T47D (cell line): ENCODE data around the gene SHISAL1.

Experiments used
- DNase-seq, 2 experiments: peaks; one replicate each; pipeline versions ENCODE4 v3.0.0 to v3.0.0-alpha.2; 2011 to 2012; ENCODE audit warnings: low read depth in 1 of 2, low spot score in 1 of 2
- JUND ChIP-seq: IDR thresholded peaks from 2 replicates; pipeline ENCODE4 v1.6.1; 2012; ENCODE audit warnings: low read depth
- in situ Hi-C: cut with HindIII; loops from 2 replicates; pipeline ENCODE4 v1.10.0; 2016; ENCODE audit warnings: low sequenced_read_pairs, low pct_unique_long_range_greater_than_20kb

The SHISAL1 gene

DNA sequence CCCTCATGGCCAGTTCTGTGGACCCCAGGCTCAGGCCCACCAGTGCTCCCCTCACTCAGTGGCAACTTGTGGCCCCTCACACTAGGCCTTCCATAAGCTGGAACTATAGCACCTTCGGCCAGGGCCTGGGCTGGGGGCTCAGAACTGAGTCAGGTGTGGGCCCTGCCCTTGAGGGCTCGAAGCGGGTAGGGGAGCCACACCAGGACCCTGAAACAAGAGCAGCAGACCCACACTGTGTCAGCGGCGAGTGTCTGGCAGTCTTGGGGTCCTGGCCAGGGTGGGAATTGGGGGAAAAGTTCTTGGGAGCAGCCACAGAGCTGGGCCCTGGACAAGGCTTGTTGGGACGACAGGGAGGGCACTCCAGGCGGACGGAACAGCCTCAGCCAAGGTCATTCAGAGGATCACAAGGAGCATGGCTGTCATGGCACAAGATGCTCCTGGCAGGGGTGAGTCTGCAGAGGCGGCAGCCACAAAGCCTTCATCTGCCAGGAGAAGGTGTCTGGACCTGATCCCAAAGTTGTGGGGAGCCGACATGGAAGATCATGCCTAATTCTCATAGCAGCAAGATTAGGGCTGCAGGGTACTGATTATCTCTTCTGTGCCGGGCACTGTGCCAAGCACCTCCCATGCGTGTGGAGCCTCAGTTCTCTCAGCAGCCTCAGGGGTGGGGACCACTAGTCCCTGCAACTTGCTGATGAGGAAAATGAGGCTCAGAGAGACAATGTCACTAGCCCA, 50.7 kb downstream of the SHISAL1 start:
- TF ChIP-seq JUND: no peak
- no peak for DNase-seq
- in situ Hi-C loops: no loop called here

DNA sequence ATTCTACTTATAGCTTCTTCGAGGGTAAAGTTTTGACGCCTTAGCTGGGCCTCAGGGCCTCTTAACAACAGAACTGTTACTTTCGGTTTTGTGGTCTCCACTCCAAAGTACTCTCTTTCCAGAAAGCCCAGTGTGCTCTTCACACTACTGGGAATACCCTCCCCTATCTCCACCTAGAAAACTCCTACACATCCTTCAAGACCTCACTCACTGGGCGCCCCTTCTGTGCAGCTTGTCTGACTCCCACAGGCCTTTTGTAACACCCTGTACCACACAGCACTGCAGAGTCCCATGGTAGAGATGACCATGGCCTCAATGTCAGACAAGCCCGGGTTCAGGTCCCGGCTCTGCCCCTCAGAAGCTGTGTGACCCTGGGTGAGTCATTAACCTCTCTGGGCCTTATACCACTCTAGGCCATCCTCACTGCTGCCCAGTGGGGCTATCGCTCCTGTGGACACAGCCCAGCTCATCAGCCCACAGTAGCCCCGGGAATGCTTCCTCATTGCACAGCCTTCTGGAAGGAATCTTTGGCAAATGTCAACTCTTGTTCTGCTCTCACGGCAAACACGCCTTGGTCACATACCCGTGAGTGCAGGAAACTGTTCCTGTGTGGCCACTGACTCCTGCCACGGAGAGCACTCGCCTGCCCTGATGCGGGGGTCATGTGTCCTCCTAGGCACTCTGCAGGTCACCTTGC, 51.4 kb downstream of the SHISAL1 start:
- in situ Hi-C loops: no loop called here
- DNase-seq: no peak
- TF ChIP-seq JUND: no peak

DNA sequence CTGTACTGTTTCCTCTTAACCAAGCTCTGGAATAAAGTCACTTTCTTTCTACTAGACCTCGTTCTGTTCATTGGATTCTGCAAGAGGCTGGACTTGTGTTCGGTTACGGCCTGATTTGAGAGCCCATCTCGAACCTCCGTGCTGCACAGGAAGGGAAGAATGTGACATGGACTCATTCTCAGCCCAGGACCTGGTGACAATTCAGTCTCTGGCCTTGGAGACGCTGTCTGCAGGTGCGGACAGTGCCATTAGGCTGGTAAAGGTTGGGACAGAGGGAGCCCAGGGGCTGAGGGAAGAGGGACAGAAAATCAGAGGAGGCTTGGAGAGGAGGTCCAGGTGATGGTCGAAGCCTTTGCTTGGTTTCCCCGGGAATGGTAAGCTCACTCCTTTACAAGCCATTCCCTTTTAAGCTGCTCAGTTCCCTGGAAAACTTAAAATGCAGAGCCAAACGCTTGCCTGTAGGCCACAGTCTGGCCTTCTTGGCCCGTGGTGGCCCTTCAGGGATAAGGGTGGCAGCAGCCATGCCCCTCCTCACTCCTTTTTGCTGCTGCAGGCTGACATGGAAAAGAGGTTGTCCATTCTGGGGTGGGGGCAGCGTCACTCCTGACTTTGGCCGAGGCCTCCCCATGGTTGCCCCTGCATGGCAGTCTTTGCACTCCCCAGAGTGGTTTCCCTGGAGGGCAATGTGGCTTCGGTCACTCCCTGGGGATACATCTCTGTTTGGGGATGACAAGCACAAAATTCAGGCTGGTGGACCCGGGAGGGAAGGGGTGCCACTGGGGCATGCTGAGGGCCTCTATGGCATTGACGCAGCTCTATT, 52.3 kb downstream of the SHISAL1 start:
- in situ Hi-C loops: no loop called here
- TF ChIP-seq JUND: no peak
- DNase-seq: no peak

DNA sequence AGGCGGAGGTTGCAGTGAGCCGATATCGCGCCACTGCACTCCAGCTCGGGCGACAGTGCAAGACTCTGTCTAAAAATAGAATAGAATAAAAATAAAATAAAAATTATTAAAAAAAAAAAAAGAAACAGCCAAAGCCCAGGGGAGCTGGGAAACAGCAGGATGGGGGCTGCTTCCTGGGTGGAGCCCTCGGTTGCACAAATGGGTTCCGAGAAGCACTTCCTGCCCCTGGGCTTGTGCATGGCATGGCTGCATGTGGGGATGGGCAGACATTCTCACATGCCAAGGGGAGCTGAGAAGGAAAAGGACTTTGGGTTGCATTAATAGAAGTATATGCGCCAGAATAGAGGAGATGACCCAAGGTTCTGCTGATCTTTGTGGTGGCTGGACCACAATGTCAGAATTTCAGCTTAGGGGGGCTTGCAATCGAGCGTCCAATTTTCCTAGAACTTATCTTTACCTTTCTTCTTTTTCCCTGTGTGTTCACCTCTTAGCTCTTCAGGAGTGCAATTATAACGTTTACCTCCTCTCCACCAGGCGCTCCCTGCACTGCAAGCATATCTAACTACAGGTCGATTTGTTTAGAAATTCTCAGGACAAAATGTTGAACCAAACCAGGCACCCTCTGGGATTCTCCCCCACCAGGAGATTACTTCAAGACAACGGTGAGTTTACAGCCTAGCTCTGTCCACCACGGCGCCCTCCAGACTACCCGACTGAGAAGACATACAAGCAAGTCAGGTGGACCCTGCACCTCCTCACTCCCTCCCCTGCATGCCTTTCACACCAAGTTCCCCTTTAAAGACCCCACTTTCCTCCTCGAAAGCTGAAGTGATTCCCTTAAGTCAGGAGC, 53.2 kb downstream of the SHISAL1 start:
- TF ChIP-seq JUND: no peak
- DNase-seq: no peak
- in situ Hi-C loops: no loop called here

DNA sequence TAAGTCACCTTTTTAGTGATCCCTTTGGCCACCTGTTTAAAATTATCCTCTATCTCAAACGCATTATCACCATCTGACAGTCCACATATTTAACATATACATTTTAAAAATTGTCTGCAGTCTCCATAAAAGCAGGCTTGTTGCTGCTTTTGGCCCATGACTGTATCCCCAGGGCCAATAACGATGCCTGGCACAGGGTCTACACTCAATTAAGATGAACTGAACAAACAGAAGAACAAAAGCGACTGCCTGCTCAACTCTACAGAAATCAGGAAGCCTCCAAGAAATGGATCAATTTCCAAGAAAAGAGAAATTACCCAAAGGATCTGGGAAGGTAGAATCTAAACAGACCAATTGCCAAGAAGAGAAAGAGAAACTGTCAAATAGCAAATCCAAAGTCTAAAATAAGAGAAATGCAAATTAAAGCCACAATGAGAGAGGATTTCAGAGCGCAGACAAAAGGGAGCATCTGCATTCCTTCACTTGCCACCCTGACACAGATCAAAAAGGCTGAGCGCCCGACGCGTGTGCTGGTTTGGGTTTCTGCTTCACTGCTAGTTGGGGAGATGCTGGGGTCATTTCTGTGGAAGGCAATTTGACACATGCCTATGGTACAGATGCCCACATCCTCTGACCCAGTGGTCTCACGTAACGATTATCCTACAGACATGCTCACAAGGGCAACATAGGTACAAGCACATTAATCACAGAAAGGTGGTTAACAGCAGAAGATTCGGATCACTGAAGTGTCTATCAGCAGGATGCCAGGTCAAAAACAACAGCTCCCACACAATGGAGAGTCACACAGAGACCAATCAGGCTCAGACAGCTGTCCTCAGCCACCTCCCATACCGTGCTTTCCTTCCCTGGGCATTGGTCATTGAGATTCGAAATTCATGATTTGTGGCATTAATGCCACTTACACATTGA, 55.9 kb downstream of the SHISAL1 start:
- no peak for TF ChIP-seq JUND
- DNase-seq: no peak
- in situ Hi-C loops: no loop called here

DNA sequence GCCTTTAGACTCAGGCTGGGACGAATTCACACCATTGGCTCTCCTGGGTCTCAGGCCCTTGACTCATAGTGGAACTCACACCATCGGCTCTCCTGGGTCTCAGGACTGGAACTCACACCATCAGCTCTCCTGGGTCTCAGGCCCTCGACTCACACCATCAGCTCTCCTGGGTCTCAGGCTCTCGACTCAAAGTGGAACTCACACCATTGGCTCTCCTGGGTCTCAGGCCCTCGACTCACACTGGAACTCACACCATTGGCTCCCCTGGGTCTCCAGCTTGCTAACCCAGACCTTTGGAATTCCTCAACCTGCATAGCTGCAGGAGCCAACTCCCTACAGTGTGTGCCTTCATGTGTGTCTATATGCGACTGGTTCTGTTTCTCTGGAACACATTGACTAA, 56.7 kb downstream of the SHISAL1 start:
- in situ Hi-C loops: no loop called here
- no peak for DNase-seq

DNA sequence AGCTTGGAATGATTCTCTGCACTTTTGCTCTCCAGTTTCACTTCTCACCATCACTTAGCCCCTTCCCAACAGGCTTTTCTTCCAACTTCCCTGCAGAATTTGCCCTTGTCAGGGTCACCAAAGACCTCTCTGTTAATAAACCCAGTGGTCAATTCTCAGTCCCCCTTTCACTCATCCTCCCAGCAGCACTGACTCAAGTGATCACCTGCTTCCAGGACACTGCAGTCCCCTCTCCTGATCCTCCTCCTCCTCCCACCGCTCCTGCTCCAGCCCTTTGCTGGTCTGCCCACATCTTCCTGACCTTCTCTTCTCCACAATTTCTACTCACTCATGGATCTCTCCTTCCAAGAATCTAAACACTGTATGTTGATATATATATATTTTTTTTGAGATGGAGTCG, 57.9 kb downstream of the SHISAL1 start:
- no peak for TF ChIP-seq JUND
- in situ Hi-C loops: no loop called here
- no peak for DNase-seq

More for the DNA sequence above, 56.7 kb downstream of the SHISAL1 start:
- no peak for TF ChIP-seq JUND

DNA sequence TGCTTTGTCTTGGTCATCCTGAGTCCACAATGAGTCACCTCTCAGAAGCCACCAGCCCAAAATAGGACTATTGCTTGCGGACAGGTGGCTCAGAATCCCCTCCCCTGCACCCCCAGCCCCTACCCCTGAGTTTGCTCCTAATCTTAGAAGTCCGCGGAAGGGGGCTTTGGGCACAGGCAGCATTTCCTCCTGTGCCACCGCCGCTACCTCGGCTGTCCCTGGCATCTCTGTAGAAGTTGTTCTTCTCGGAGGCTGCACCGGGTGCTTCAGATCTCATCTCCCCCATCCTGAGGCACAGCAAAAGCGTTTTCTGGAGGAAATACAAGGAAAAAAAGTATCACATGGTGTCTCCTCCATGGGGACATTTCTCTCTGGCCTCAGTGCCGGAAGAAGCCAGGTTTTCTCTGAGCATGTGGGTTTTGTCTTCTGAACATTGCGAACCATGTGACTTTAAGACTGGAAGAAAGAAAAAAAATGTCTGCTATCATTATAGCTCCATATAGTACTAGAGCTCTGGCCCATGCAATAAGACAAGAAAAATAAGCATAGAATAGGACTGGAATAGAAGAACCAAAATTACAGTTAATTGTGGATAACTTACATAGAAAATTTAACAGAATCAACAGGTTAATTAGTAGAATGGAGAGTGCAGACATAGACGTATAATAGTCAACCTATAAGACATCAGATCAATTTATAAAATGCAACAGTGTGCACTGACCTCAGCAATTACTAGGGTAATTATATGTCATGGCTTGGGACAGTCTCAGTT, 63.2 kb downstream of the SHISAL1 start:
- no peak for TF ChIP-seq JUND
- in situ Hi-C loops: no loop called here
- DNase-seq: no peak

DNA sequence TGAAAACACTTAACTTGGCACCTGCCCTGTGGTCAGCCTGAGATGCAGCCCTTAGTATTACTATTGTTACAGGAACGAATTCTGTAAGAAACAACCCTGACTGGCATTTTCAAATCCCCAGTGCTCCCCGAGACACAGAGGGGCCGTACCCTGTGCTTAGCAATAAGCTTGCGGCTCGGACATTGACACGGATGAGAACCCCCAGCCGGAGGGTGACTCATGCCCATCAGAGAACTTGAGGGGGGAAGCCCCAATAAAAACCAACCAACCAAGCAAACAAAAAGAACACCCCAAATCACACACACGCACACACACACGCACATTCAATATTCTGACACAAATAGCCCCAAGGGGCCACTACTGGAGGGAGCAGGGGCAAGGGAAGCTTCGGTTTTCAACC, 63.8 kb downstream of the SHISAL1 start:
- TF ChIP-seq JUND: no peak
- no peak for DNase-seq
- in situ Hi-C loops: no loop called here

DNA sequence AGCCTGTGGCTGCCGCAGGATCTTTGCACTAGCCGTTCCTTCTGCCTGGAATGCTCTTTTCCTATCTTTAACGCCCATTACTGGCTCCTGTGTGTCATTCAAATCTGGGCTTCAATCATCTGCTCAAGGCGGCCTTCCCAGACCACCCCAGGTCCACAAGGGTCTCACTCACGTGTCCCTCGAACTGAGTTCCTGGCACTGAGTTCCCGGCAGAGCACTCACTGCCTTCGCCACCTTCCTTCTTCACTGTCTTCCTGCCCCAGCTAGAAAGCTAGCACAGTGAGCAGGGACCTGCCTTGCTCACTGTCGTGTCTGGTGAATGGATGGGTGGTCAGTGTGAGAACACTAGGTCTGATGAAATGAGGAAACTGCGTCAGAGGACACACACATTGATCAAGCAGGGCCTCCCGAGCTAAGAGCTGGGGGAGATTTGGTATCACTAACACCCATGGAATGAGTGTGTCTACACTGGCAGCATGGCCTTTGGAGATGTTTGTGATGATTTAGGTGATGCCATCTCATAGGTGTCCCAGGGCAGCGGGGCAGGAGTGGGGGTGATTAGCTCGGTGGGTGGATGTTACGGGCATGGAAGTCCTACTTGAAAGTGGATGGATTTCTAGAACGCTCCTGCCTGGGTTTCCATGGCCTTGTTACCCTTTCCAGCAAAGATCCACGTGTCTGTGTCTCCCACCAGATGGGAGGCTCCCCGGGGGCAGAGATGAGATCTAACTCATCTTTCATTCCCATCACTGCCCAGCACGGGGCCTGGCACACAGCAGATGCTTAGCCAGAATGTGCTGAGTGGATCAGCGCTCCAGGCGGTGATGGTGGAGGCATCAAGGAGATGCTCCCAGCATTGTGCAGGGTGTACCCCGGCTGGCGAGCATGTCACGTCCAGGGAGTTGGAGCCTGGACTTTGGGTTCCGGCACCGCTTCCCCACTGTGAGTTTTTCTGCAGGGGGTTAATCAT, 64.5 kb downstream of the SHISAL1 start:
- in situ Hi-C loops: no loop called here
- TF ChIP-seq JUND: no peak
- DNase-seq: no peak
